ENCODE data around the gene PRR20G.

DNA sequence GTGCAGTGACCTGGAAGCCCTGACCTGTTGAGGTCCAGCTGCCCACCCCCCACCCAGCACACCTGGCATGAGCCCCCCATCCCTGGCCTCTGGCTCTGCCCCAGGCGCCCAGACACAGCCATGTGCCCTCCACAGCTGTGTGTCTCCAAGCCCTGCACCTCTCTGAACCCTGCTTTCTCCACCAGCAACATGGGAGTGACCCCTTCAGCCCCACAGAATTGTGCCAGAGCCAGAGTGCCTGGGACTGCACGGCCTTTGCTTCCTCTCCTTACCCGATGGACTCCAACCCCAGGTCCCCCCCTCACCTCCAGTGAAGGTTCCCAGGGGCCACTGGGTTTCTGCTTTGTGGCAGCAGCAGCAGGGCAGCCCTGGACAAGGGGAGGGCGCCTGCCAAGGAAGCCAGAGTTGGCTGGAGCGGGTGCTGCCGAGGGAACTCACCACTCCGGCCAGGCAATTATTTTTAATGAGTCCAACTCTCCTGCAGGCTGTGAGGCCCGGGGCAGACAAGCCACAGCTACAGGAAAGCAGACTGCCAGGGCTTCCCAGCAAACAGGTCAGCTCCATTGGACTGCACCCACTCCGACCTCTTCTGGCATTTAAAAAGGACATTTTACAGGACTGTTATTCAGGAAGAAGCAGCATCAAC is 24.1 kb downstream of the PRR20G start:
- no peak for TF ChIP-seq POLR2A (IDR thresholded peaks at IDR 0.05; ENCODE audit: borderline replicate concordance, extremely low read depth, insufficient read depth, insufficient read length)
- TF ChIP-seq, protein P1, sequence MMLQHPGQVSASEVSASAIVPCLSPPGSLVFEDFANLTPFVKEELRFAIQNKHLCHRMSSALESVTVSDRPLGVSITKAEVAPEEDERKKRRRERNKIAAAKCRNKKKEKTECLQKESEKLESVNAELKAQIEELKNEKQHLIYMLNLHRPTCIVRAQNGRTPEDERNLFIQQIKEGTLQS (IDR thresholded peaks at IDR 0.05): no peak
